Measurements from ENCODE around the gene RASGRF2.

DNA sequence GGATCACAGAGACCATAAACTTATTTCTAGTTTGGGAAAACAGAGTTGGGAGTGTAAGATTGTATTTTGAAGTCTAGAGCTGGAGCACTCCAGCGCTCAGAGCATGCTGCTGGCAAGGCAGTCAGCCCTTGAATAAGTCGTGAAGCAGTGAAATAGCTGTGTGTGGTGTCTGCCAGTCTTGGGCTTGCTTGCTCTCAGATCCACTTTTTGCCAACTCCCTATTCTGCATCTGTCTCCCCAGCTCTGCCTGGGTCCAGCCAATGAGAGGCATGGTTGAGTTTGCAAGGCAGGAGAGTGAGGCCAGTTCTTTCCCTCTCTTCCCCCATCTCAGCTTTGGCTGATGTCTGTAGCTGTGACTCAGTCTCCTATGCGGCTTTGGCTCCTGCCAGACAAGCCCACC lies 23.3 kb upstream of the RASGRF2 start:
- TF ChIP-seq EZH2 (IDR thresholded peaks at IDR 0.05), result no peak
- TF ChIP-seq POLR2AphosphoS5 (IDR thresholded peaks at IDR 0.05; ENCODE audit: borderline replicate concordance, low read depth, low read length), result no peak
- TF ChIP-seq FOXP2 (optimal IDR thresholded peaks at IDR 0.05; ENCODE audit: control extremely low read depth, extremely low read length, insufficient read depth), result no peak
